ENCODE measurements around the gene TACC3. TPM values are rescaled to one million over a fixed set of nuclear protein-coding genes. Genes with fewer than 3 reads are reported as not detected.

The TACC3 gene
- total and polyA plus RNA-seq, 3 experiments from 2014 or later, result 45.5 to 129 (median 124) TPM

DNA sequence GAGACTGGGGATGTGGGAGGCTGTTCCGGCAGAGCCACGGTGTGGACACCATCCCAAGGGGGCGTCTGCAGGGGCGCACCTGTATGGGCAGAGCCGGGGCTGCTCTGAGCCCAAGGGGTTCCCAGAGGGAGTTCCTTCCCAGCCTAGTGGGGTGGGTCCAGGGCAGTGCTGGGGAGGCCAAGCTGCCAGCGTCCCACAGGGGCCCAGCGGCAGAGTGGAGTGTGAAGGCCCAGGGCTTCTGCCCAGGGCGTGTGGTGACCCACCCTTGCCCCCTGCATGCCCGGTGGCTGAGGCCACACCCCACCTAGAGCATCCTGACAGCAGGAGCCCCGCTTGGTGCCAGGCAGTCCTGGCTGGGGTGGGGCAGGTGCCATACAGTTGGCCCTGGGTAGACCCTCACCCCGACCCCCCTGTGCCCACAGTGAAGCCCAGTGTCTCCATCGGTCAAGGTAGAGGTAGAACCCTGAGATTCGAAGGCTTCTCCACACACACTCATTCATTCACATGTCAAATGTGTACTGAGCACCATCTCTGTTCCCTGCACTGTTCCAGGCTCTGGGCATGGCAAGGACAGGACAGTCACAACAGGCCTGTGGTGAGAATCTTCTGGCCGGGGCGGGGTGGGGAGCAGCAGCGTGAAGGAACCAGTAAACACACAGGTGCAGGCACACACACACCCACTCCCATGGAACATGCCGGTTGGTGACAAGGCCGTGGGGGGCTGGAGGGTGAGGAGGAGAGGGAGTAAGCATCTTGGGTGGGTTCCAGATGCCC is 29.2 kb downstream of the TACC3 start:
- no peaks in the 10 kb centered on the region for H3K36me3 ChIP-seq (ENCODE audit: insufficient read depth, low read length)
- Mint-ChIP-seq H3K27me3 (peaks cover 0 to 1% of the 10 kb centered on the region in 2 donors), H3K27ac (no peak overlapping the region), H3K4me1 (peaks cover 0 to 3% (median 0%) of the 10 kb centered on the region in 3 donors), H3K36me3 (no peaks in the 10 kb centered on the region), H3K4me3 (peak overlapping the region in 1 of 7 donors; percentile 23), H3K9me3 (no peaks in the 10 kb centered on the region)
- no peak overlapping the region for H3K4me3 ChIP-seq (ENCODE audit: low read length)
- ChIA-PET POLR2A (no interaction called here), CTCF (no interaction called here)
- H3K27ac ChIP-seq (ENCODE audit: low read depth, low read length), result no peak overlapping the region
- H3K9me3 ChIP-seq (ENCODE audit: low read length), result no peaks in the 10 kb centered on the region
- H3K27me3 ChIP-seq (ENCODE audit: insufficient read depth, low read length, poor library complexity, severe bottlenecking), result no peaks in the 10 kb centered on the region
- no peak for DNase-seq
- H3K4me1 ChIP-seq (ENCODE audit: insufficient read depth, low read length), result peaks cover 12% of the 10 kb centered on the region

DNA sequence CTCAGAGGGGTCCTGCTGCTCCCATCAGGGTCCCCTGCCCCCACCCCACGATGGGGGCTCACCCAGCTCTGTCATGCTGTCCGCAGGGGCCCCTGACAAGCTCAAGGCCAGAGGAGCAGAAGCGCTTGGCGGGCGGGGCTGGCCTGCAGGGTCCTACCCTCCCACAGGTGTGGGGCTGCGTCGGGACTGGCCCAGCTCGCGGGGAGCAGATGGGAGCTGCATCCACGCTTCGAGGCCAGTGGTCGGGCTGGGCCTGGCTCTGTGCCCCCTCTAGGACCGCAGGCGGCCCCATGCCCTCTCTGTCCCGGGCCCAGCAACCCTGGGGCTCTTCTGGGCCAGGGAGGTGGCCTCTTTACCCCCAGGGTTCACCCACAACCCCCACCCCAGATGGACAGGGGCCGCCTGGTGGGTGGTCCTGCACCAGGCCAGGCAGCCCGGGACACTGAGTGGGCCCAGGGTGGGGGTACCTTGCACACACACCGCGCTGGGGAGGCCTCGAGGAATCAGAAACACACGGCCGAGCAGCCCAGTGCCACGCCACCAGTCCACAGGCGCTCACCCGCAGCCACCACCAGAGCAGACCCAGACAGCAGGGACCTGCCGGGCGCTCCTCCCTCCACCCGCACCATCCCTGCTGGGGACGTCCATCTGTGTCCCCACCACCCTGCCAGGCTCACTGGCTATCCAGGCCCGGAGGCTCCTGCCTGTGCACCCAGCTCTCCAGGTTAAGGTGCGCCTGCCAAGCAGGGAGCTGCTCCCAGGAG is 30.0 kb downstream of the TACC3 start:
- H3K9me3 ChIP-seq (ENCODE audit: low read length), result no peaks in the 10 kb centered on the region
- H3K27me3 ChIP-seq (ENCODE audit: insufficient read depth, low read length, poor library complexity, severe bottlenecking), result no peaks in the 10 kb centered on the region
- peaks cover 12% of the 10 kb centered on the region for H3K4me1 ChIP-seq (ENCODE audit: insufficient read depth, low read length)
- H3K4me3 Mint-ChIP-seq, result no peak overlapping the region
- ChIA-PET POLR2A (no interaction called here), CTCF (no interaction called here)
- H3K27ac Mint-ChIP-seq, result no peak overlapping the region
- no peaks in the 10 kb centered on the region for H3K9me3 Mint-ChIP-seq
- no peak for DNase-seq
- H3K4me3 ChIP-seq (ENCODE audit: low read length), result no peak overlapping the region
- no peaks in the 10 kb centered on the region for H3K36me3 Mint-ChIP-seq
- H3K36me3 ChIP-seq (ENCODE audit: insufficient read depth, low read length), result no peaks in the 10 kb centered on the region
- no peak overlapping the region for H3K27ac ChIP-seq (ENCODE audit: low read depth, low read length)
- H3K27me3 Mint-ChIP-seq, result peaks cover 0 to 1% of the 10 kb centered on the region in 2 donors
- peaks cover 0 to 3% (median 0%) of the 10 kb centered on the region in 3 donors for H3K4me1 Mint-ChIP-seq

DNA sequence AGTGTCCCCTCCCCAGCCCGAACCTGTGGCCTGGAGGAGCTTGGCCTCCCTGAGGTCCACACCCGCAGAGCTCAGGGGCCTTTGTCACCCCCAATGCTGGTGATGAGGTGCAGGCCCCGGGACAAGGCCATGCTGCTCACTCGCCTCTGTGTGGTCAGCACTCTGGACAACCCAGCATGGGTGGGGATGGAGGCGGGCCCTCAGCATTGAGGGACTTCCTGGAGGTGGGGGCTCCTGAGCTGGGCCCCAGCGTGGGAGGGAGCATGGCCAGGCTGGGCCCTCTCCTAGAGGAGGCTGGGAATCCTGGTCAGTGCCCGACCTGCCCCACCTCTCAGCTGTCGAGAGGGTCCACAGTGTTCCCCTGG is 30.6 kb downstream of the TACC3 start:
- H3K27me3 ChIP-seq (ENCODE audit: insufficient read depth, low read length, poor library complexity, severe bottlenecking), result no peaks in the 10 kb centered on the region
- no peaks in the 10 kb centered on the region for H3K9me3 Mint-ChIP-seq
- CTCF ChIA-PET, result no interaction called here

DNA sequence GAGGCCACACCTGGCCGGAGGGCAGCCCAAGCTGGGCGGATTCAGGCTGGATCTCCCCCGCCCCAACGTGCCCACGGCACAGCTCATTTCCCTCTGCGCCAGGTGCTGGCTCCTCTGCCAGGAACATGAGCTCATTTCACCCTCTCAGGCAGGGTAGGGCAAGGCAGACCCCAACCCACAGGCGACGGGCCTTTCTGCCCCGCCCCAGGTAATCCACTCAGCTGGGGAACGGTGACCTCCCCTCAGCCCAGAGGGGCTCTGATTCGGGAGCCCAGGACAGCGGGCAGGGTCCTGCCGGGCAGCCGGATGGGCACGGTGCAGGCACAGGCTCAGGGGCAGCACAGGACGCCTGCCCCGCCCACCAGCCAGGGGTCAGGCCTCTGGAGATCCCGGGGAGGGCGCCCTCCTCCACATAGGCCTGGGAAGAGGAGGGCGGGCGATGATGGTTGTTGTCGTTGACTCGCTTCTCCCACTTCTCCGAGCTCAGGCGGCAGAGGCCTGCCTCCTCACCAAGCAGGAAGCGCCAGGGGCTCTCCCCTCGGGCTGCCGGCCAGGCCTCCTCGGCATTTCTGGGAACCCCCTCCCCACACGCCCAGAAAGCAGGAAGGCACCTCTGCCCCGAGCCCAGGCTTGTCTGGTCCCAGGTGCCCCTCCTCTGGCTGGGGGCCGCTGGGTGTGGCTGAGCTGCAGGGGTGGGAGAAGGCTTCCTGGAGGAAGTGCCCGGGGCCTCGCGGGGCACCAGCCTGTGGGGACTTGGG is 31.1 kb downstream of the TACC3 start:
- H3K27me3 Mint-ChIP-seq, result peaks cover 0 to 1% of the 10 kb centered on the region in 2 donors
- Histone ChIP-seq H3K27me3 (ENCODE audit: insufficient read depth, low read length, poor library complexity, severe bottlenecking) (no peaks in the 10 kb centered on the region), H3K4me1 (ENCODE audit: insufficient read depth, low read length) (peaks cover 12% of the 10 kb centered on the region), H3K36me3 (ENCODE audit: insufficient read depth, low read length) (no peaks in the 10 kb centered on the region), H3K27ac (ENCODE audit: low read depth, low read length) (no peak overlapping the region), H3K9me3 (ENCODE audit: low read length) (no peaks in the 10 kb centered on the region), H3K4me3 (ENCODE audit: low read length) (no peak overlapping the region)
- H3K4me1 Mint-ChIP-seq, result peaks cover 0 to 3% (median 0%) of the 10 kb centered on the region in 3 donors
- CTCF ChIA-PET, result no interaction called here
- DNase-seq, result no peak
- POLR2A ChIA-PET, result no interaction called here
- no peaks in the 10 kb centered on the region for H3K36me3 Mint-ChIP-seq
- H3K9me3 Mint-ChIP-seq, result no peaks in the 10 kb centered on the region
- H3K27ac Mint-ChIP-seq, result no peak overlapping the region
- H3K4me3 Mint-ChIP-seq, result no peak overlapping the region

More for the DNA sequence above, 30.6 kb downstream of the TACC3 start:
- H3K9me3 ChIP-seq (ENCODE audit: low read length), result no peaks in the 10 kb centered on the region
- no peaks in the 10 kb centered on the region for H3K36me3 ChIP-seq (ENCODE audit: insufficient read depth, low read length)
- Mint-ChIP-seq H3K4me3 (no peak overlapping the region), H3K4me1 (peaks cover 0 to 3% (median 0%) of the 10 kb centered on the region in 3 donors), H3K27me3 (peaks cover 0 to 1% of the 10 kb centered on the region in 2 donors), H3K36me3 (no peaks in the 10 kb centered on the region), H3K27ac (no peak overlapping the region)
- no peak overlapping the region for H3K4me3 ChIP-seq (ENCODE audit: low read length)
- peaks cover 12% of the 10 kb centered on the region for H3K4me1 ChIP-seq (ENCODE audit: insufficient read depth, low read length)
- POLR2A ChIA-PET, result no interaction called here
- DNase-seq, result no peak
- H3K27ac ChIP-seq (ENCODE audit: low read depth, low read length), result no peak overlapping the region

DNA sequence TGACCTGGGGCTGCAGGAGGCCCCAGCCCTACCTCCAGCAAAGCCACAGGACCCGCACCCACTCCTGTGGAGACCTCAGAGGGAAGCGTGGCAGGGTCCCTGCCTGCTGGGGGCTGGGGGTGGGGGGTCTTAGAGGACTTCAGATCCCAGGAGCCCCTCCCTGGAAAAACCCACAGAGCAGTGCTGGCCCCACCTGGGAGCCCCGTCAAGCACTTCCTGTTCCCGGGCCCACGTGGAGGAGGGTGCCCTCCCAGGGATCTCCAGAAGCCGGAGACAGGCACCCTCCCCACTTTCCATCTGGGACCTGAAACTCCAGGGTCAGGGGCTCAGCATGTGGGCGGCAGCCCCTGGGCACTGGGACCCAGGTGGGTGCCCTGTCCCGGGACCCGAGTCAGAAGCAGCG is 32.0 kb downstream of the TACC3 start:
- no peak overlapping the region for H3K27ac ChIP-seq (ENCODE audit: low read depth, low read length)
- Mint-ChIP-seq H3K4me1 (peaks cover 0 to 3% (median 0%) of the 10 kb centered on the region in 3 donors), H3K27me3 (peaks cover 0 to 1% of the 10 kb centered on the region in 2 donors), H3K36me3 (no peaks in the 10 kb centered on the region), H3K4me3 (no peak overlapping the region), H3K27ac (no peak overlapping the region), H3K9me3 (no peaks in the 10 kb centered on the region)
- DNase-seq, result no peak
- peaks cover 12% of the 10 kb centered on the region for H3K4me1 ChIP-seq (ENCODE audit: insufficient read depth, low read length)
- H3K27me3 ChIP-seq (ENCODE audit: insufficient read depth, low read length, poor library complexity, severe bottlenecking), result no peaks in the 10 kb centered on the region
- H3K36me3 ChIP-seq (ENCODE audit: insufficient read depth, low read length), result no peaks in the 10 kb centered on the region
- no peak overlapping the region for H3K4me3 ChIP-seq (ENCODE audit: low read length)
- ChIA-PET CTCF (no interaction called here), POLR2A (no interaction called here)
- H3K9me3 ChIP-seq (ENCODE audit: low read length), result no peaks in the 10 kb centered on the region

DNA sequence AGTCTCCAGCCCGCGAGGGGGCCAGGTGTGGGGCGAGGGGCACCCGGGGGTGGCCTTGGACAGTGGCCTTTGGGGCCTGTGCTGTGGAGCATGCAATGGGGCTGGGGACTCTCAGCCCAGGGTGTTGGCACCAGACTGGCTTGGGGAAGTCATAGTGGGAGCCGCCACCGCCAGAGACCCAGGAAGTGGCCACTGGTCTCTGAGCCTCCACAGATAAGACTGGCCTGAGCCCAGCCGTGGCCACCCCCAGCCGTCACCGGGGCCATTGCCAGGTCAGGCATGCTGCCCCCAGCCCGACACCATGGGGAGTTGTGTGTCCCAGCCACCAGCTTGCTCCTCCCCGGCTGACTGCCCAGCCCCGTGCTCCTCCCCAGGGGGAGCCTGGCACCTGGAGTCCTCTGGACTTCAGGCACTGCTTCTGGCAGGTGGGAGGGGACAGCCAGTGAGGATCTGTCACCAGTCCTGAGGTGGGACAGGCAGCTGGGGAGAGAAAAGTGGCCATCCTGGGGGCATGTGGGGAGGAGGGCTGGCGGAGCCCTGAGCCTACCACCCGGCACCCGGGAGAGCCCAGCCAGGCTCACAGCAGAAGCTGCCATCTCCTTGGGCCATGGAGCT is 32.5 kb downstream of the TACC3 start:
- Mint-ChIP-seq H3K9me3 (no peaks in the 10 kb centered on the region), H3K27me3 (peaks cover 0 to 1% of the 10 kb centered on the region in 2 donors), H3K36me3 (no peaks in the 10 kb centered on the region), H3K4me1 (no peaks in the 10 kb centered on the region), H3K27ac (no peak overlapping the region), H3K4me3 (no peak overlapping the region)
- Histone ChIP-seq H3K4me3 (ENCODE audit: low read length) (no peak overlapping the region), H3K4me1 (ENCODE audit: insufficient read depth, low read length) (peaks cover 12% of the 10 kb centered on the region), H3K9me3 (ENCODE audit: low read length) (no peaks in the 10 kb centered on the region), H3K27ac (ENCODE audit: low read depth, low read length) (no peak overlapping the region), H3K27me3 (ENCODE audit: insufficient read depth, low read length, poor library complexity, severe bottlenecking) (no peaks in the 10 kb centered on the region), H3K36me3 (ENCODE audit: insufficient read depth, low read length) (no peaks in the 10 kb centered on the region)
- DNase-seq, result no peak
- ChIA-PET POLR2A (no interaction called here), CTCF (interaction anchor here (1.0 kb wide), 1 partner anchor 146 kb away, joined by 3 read pairs; no protein-coding TSS in a partner anchor)

DNA sequence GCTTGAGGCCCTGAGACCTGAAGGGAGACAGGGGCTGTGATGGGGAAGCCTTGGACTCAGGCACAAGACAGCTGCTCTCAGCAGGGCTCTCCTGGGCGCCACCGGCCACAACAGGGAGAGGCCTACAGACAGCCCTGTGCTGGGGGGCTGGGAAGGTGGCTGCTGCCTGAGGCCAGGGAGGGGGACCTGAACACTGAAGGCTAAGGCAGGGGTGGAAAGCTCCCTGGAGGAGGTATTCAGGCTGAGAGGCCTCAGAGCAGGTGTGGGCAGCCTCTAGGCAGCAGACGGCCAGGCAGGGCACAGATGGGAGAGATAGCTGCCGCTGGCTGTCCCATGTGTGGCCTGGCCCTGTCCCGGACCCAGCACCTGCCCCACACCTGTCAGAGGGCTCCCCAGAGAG is 33.0 kb downstream of the TACC3 start:
- Histone ChIP-seq H3K9me3 (ENCODE audit: low read length) (no peaks in the 10 kb centered on the region), H3K36me3 (ENCODE audit: insufficient read depth, low read length) (no peaks in the 10 kb centered on the region), H3K27me3 (ENCODE audit: insufficient read depth, low read length, poor library complexity, severe bottlenecking) (no peaks in the 10 kb centered on the region), H3K4me3 (ENCODE audit: low read length) (no peak overlapping the region), H3K27ac (ENCODE audit: low read depth, low read length) (no peak overlapping the region), H3K4me1 (ENCODE audit: insufficient read depth, low read length) (peaks cover 12% of the 10 kb centered on the region)
- CTCF ChIA-PET, result interaction anchor here (1.0 kb wide), 1 partner anchor 146 kb away, joined by 3 read pairs; no protein-coding TSS in a partner anchor
- Mint-ChIP-seq H3K27ac (no peak overlapping the region), H3K4me3 (no peak overlapping the region), H3K27me3 (peaks cover 0 to 1% of the 10 kb centered on the region in 2 donors), H3K36me3 (no peaks in the 10 kb centered on the region), H3K4me1 (no peaks in the 10 kb centered on the region), H3K9me3 (no peaks in the 10 kb centered on the region)
- DNase-seq, result no peak
- POLR2A ChIA-PET, result no interaction called here

All from CD8-positive, alpha-beta memory T cell (primary cell).